ENCODE results near the gene RNFT2. TPM values are rescaled to one million over a fixed set of nuclear protein-coding genes. Genes with fewer than 3 reads are reported as not detected.
A peak's percentile ranks its signal among the peaks of the same experiment; 100 is the strongest.

RNFT2 gene
- 55.8 TPM for total RNA-seq (ENCODE audit: unreplicated experiment)
- long read RNA-seq, partial matches to known transcripts = 1 of 4 reads
- long read RNA-seq, other reads (novel, unspliced or antisense) = 3 of 4 reads

GRCh38 chr12:116737774-116738657 lies at the start of gene RNFT2, which contains the start of gene SPRING1:
Gene RNFT2 (plus strand): TSS chr12:116738315. CDS start chr12:116740498, 2,183 bp downstream.
Gene SPRING1 (minus strand): TSS chr12:116738069. CDS start chr12:116737900, 169 bp downstream.
- Mint-ChIP-seq H3K36me3 (ENCODE audit: unreplicated experiment) (no peaks in the 10 kb centered on the region), H3K9me3 (ENCODE audit: unreplicated experiment) (no peaks in the 10 kb centered on the region), H3K4me3 (ENCODE audit: unreplicated experiment) (peak within 1 kb of the TSS; percentile 91), H3K27me3 (ENCODE audit: unreplicated experiment) (peaks cover 2% of the 10 kb centered on the region), H3K27ac (ENCODE audit: unreplicated experiment) (peak within 1 kb of the TSS; percentile 57), H3K4me1 (ENCODE audit: low read depth, unreplicated experiment) (peaks cover 6% of the 10 kb centered on the region)
- peak; percentile 99 for DNase-seq
- TF ChIP-seq CTCF (IDR thresholded peaks at IDR 0.05; ENCODE audit: partially characterized antibody, unreplicated experiment) = no peak

GRCh38 chr12:116689521-116689920 lies 48.6 kb upstream of the RNFT2 start:
- Mint-ChIP-seq H3K36me3 (ENCODE audit: unreplicated experiment) (peaks cover 5% of the 10 kb centered on the region), H3K4me1 (ENCODE audit: low read depth, unreplicated experiment) (peaks cover 9% of the 10 kb centered on the region), H3K27ac (ENCODE audit: unreplicated experiment) (no peak overlapping the region), H3K27me3 (ENCODE audit: unreplicated experiment) (peaks cover 4% of the 10 kb centered on the region), H3K9me3 (ENCODE audit: unreplicated experiment) (peaks cover 1% of the 10 kb centered on the region), H3K4me3 (ENCODE audit: unreplicated experiment) (no peak overlapping the region)
- no peak for DNase-seq
- TF ChIP-seq CTCF (IDR thresholded peaks at IDR 0.05; ENCODE audit: partially characterized antibody, unreplicated experiment) = no peak

GRCh38 chr12:116689979-116690744 lies 48.0 kb upstream of the RNFT2 start:
- Mint-ChIP-seq H3K27ac (ENCODE audit: unreplicated experiment) (no peak overlapping the region), H3K9me3 (ENCODE audit: unreplicated experiment) (peaks cover 2% of the 10 kb centered on the region), H3K36me3 (ENCODE audit: unreplicated experiment) (peaks cover 5% of the 10 kb centered on the region), H3K4me3 (ENCODE audit: unreplicated experiment) (no peak overlapping the region), H3K27me3 (ENCODE audit: unreplicated experiment) (peaks cover 8% of the 10 kb centered on the region), H3K4me1 (ENCODE audit: low read depth, unreplicated experiment) (peaks cover 9% of the 10 kb centered on the region)
- no peak for TF ChIP-seq CTCF (IDR thresholded peaks at IDR 0.05; ENCODE audit: partially characterized antibody, unreplicated experiment)
- no peak for DNase-seq

GRCh38 chr12:116691205-116691604 lies 46.9 kb upstream of the RNFT2 start:
- Mint-ChIP-seq H3K27ac (ENCODE audit: unreplicated experiment) (no peak overlapping the region), H3K4me1 (ENCODE audit: low read depth, unreplicated experiment) (peaks cover 9% of the 10 kb centered on the region), H3K9me3 (ENCODE audit: unreplicated experiment) (peaks cover 3% of the 10 kb centered on the region), H3K36me3 (ENCODE audit: unreplicated experiment) (peaks cover 5% of the 10 kb centered on the region), H3K27me3 (ENCODE audit: unreplicated experiment) (peaks cover 8% of the 10 kb centered on the region), H3K4me3 (ENCODE audit: unreplicated experiment) (no peak overlapping the region)
- no peak for DNase-seq
- no peak for TF ChIP-seq CTCF (IDR thresholded peaks at IDR 0.05; ENCODE audit: partially characterized antibody, unreplicated experiment)

All from glutamatergic neuron (in vitro differentiated cells).